ENCODE measurements around the gene GSS. TPM values are rescaled to one million over a fixed set of nuclear protein-coding genes. Genes with fewer than 3 reads are reported as not detected.

GSS gene
- total RNA-seq, 1 donor from 2014 or later, result 47.9 TPM

- Histone ChIP-seq H3K36me3 (no peaks in the 10 kb centered on the region), H3K4me3 (no peak overlapping the region), H3K4me1 (peaks cover 3% of the 10 kb centered on the region), H3K27ac (no peak overlapping the region), H3K9me3 (no peaks in the 10 kb centered on the region), H3K27me3 (no peaks in the 10 kb centered on the region)
- TF ChIP-seq POLR2A (IDR thresholded peaks at IDR 0.05) (no peak), POLR2AphosphoS5 (IDR thresholded peaks at IDR 0.05; ENCODE audit: insufficient read depth in 1 of 2, low read depth in 1 of 2) (no peak), CTCF (IDR thresholded peaks at IDR 0.05) (no peak)
- intact Hi-C loops (cut with DNase I), result no loop called here
- DNase-seq (ENCODE audit: extremely low spot score in 2 of 2), result no peak
These were observed 60.9 kb downstream of the GSS start for GRCh38 chr20:34894723-34895122.

GRCh38 chr20:34892671-34893070 is 62.9 kb downstream of the GSS start:
- no peak for DNase-seq (ENCODE audit: extremely low spot score in 2 of 2)
- TF ChIP-seq POLR2A (IDR thresholded peaks at IDR 0.05), result no peak
- intact Hi-C loops (cut with DNase I), result no loop called here
- H3K36me3 ChIP-seq, result no peaks in the 10 kb centered on the region
- H3K27me3 ChIP-seq, result no peaks in the 10 kb centered on the region
- no peak overlapping the region for H3K27ac ChIP-seq
- no peak overlapping the region for H3K4me3 ChIP-seq
- no peaks in the 10 kb centered on the region for H3K9me3 ChIP-seq
- no peaks in the 10 kb centered on the region for H3K4me1 ChIP-seq

GRCh38 chr20:34891166-34892062 is 64.2 kb downstream of the GSS start:
- H3K27ac ChIP-seq, result no peak overlapping the region

GRCh38 chr20:34888468-34888867 is 67.1 kb downstream of the GSS start:
- H3K4me1 ChIP-seq, result no peaks in the 10 kb centered on the region
- peaks cover 0 to 17% of the 10 kb centered on the region in 2 donors for H3K36me3 ChIP-seq
- H3K27ac ChIP-seq, result no peak overlapping the region
- intact Hi-C loops (cut with DNase I), result no loop called here
- no peaks in the 10 kb centered on the region for H3K9me3 ChIP-seq
- TF ChIP-seq POLR2AphosphoS5 (IDR thresholded peaks at IDR 0.05; ENCODE audit: insufficient read depth in 1 of 2, low read depth in 1 of 2), result no peak
- no peak for TF ChIP-seq POLR2A (IDR thresholded peaks at IDR 0.05)
- no peak for TF ChIP-seq CTCF (IDR thresholded peaks at IDR 0.05)
- H3K27me3 ChIP-seq, result no peaks in the 10 kb centered on the region
- DNase-seq (ENCODE audit: extremely low spot score in 2 of 2), result no peak
- no peak overlapping the region for H3K4me3 ChIP-seq

More at GRCh38 chr20:34891166-34892062, 64.2 kb downstream of the GSS start:
- no peaks in the 10 kb centered on the region for H3K4me1 ChIP-seq
- intact Hi-C loops (cut with DNase I), result no loop called here
- DNase-seq (ENCODE audit: extremely low spot score in 2 of 2), result no peak
- no peak overlapping the region for H3K4me3 ChIP-seq
- TF ChIP-seq POLR2AphosphoS5 (IDR thresholded peaks at IDR 0.05; ENCODE audit: insufficient read depth in 1 of 2, low read depth in 1 of 2) (no peak), CTCF (IDR thresholded peaks at IDR 0.05) (no peak), POLR2A (IDR thresholded peaks at IDR 0.05) (no peak)
- no peaks in the 10 kb centered on the region for H3K9me3 ChIP-seq
- no peaks in the 10 kb centered on the region for H3K36me3 ChIP-seq
- no peaks in the 10 kb centered on the region for H3K27me3 ChIP-seq

- intact Hi-C loops (cut with DNase I), result no loop called here
- H3K9me3 ChIP-seq, result no peaks in the 10 kb centered on the region
- TF ChIP-seq POLR2A (IDR thresholded peaks at IDR 0.05) (no peak), POLR2AphosphoS5 (IDR thresholded peaks at IDR 0.05; ENCODE audit: insufficient read depth in 1 of 2, low read depth in 1 of 2) (no peak), CTCF (IDR thresholded peaks at IDR 0.05) (no peak)
- H3K27me3 ChIP-seq, result no peaks in the 10 kb centered on the region
- no peak overlapping the region for H3K4me3 ChIP-seq
- no peak overlapping the region for H3K27ac ChIP-seq
- peaks cover 0 to 28% of the 10 kb centered on the region in 2 donors for H3K36me3 ChIP-seq
- H3K4me1 ChIP-seq, result no peaks in the 10 kb centered on the region
- DNase-seq (ENCODE audit: extremely low spot score in 2 of 2), result no peak
These were observed 68.6 kb downstream of the GSS start for GRCh38 chr20:34887023-34887422.
